Measurements from ENCODE around the gene RNGTT. TPM values are rescaled to one million over a fixed set of nuclear protein-coding genes. Genes with fewer than 3 reads are reported as not detected.
A peak's percentile ranks its signal among the peaks of the same experiment; 100 is the strongest.
"Not testable (repeated sequence)": the region's sequence is repeated elsewhere in the genome, so short reads cannot be mapped to it uniquely, and the experiment has no call there.

Gene RNGTT
- total RNA-seq, 2 donors from 2014 or later: 18.1 to 18.2 TPM

- Mint-ChIP-seq H3K4me3 (no peak overlapping the region), H3K27me3 (ENCODE audit: low read depth) (no peaks in the 10 kb centered on the region), H3K9me3 (peaks cover 2 to 5% of the 10 kb centered on the region in 2 donors), H3K27ac (no peak overlapping the region), H3K36me3 (ENCODE audit: insufficient read depth in 2 of 2) (peaks cover 4 to 13% of the 10 kb centered on the region in 2 donors), H3K4me1 (ENCODE audit: low read depth) (peaks cover 34% of the 10 kb centered on the region)
- DNase-seq (no peak), ATAC-seq (replicated peaks in 1 of 2) (no peak)
These were observed 48.4 kb downstream of the RNGTT start for GRCh38 chr6:88914895-88915598.

GRCh38 chr6:88914180-88914579, 49.2 kb downstream of the RNGTT start:
- Mint-ChIP-seq H3K4me1 (ENCODE audit: low read depth) (peaks cover 42% of the 10 kb centered on the region), H3K27me3 (ENCODE audit: low read depth) (no peaks in the 10 kb centered on the region), H3K4me3 (no peak overlapping the region), H3K9me3 (peaks cover 2 to 5% of the 10 kb centered on the region in 2 donors), H3K27ac (no peak overlapping the region), H3K36me3 (ENCODE audit: insufficient read depth in 2 of 2) (peaks cover 4 to 13% of the 10 kb centered on the region in 2 donors)
- DNase-seq (no peak), ATAC-seq (replicated peaks in 1 of 2) (no peak)

DNA sequence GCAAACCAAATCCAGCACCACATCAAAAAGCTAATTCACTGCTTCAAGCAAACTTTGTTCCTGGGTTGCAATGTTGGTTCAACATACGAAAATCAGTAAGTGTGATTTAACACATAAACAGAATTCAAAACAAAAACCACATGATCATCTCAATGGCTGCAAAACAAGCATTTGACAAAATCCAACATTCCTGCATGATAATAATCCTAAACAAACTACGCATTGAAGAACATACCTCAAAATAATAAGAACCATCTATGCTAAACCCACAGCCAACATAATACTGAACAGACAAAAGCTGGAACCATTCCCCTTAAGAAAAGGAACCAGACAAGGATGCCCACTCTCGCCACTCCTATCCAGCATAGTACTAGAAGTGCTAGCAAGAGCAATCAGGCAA, 49.9 kb downstream of the RNGTT start:
- peaks cover 2 to 5% of the 10 kb centered on the region in 2 donors for H3K9me3 Mint-ChIP-seq
- H3K27ac Mint-ChIP-seq: no peak overlapping the region
- H3K27me3 Mint-ChIP-seq (ENCODE audit: low read depth): no peaks in the 10 kb centered on the region
- H3K4me3 Mint-ChIP-seq: no peak overlapping the region
- DNase-seq: no peak
- no peak for ATAC-seq (replicated peaks in 1 of 2)
- H3K36me3 Mint-ChIP-seq (ENCODE audit: insufficient read depth in 2 of 2): peaks cover 4 to 13% of the 10 kb centered on the region in 2 donors
- H3K4me1 Mint-ChIP-seq (ENCODE audit: low read depth): peaks cover 44% of the 10 kb centered on the region

GRCh38 chr6:88910922-88911778, 52.3 kb downstream of the RNGTT start:
- Mint-ChIP-seq H3K27me3 (ENCODE audit: low read depth) (no peaks in the 10 kb centered on the region), H3K4me3 (no peak overlapping the region), H3K9me3 (peaks cover 2 to 8% of the 10 kb centered on the region in 2 donors), H3K27ac (peak overlapping the region; percentile 26), H3K36me3 (ENCODE audit: insufficient read depth in 2 of 2) (peaks cover 7 to 15% of the 10 kb centered on the region in 2 donors), H3K4me1 (ENCODE audit: low read depth) (peaks cover 32% of the 10 kb centered on the region)
- ATAC-seq (replicated peaks in 1 of 2): no peak
- no peak for DNase-seq

GRCh38 chr6:88908598-88909548, 54.5 kb downstream of the RNGTT start:
- H3K9me3 Mint-ChIP-seq: peaks cover 0 to 5% of the 10 kb centered on the region in 2 donors
- peaks cover 25% of the 10 kb centered on the region for H3K4me1 Mint-ChIP-seq (ENCODE audit: low read depth)
- DNase-seq (no peak), ATAC-seq (replicated peaks in 1 of 2) (no peak)
- H3K4me3 Mint-ChIP-seq: no peak overlapping the region
- no peaks in the 10 kb centered on the region for H3K27me3 Mint-ChIP-seq (ENCODE audit: low read depth)
- peaks cover 5 to 7% of the 10 kb centered on the region in 2 donors for H3K36me3 Mint-ChIP-seq (ENCODE audit: insufficient read depth in 2 of 2)
- H3K27ac Mint-ChIP-seq: no peak overlapping the region

DNA sequence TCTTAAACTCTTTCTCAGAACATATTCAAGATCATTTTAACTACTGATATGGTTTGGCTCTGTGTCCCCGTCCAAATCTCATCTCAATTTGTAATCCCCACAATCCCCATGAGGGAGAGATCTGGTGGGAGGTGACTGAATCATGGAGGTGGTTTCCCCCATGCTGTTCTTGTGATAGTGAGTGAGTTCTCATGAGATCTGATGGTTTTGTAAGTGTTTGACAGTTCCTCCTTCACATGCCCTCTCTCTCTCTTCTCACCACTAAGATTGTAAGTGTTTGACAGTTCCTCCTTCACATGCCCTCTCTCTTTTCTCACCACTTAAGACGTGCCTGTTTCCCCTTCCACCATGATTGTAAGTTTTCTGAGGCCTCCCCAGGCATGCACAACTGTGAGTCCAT, 56.3 kb downstream of the RNGTT start:
- H3K27ac Mint-ChIP-seq; H3K9me3 Mint-ChIP-seq; H3K4me3 Mint-ChIP-seq; H3K27me3 Mint-ChIP-seq (ENCODE audit: low read depth); H3K36me3 Mint-ChIP-seq (ENCODE audit: insufficient read depth in 2 of 2); ATAC-seq (replicated peaks in 1 of 2); DNase-seq: not testable (repeated sequence)
- H3K4me1 Mint-ChIP-seq (ENCODE audit: low read depth): peaks cover 19% of the 10 kb centered on the region

- Mint-ChIP-seq H3K4me3 (no peak overlapping the region), H3K36me3 (ENCODE audit: insufficient read depth in 2 of 2) (peaks cover 1 to 9% of the 10 kb centered on the region in 2 donors), H3K27ac (no peak overlapping the region), H3K4me1 (ENCODE audit: low read depth) (no peaks in the 10 kb centered on the region), H3K27me3 (ENCODE audit: low read depth) (no peaks in the 10 kb centered on the region), H3K9me3 (no peaks in the 10 kb centered on the region)
- DNase-seq (no peak), ATAC-seq (replicated peaks in 1 of 2) (no peak)
These were observed 63.7 kb downstream of the RNGTT start for GRCh38 chr6:88899569-88900316.

DNA sequence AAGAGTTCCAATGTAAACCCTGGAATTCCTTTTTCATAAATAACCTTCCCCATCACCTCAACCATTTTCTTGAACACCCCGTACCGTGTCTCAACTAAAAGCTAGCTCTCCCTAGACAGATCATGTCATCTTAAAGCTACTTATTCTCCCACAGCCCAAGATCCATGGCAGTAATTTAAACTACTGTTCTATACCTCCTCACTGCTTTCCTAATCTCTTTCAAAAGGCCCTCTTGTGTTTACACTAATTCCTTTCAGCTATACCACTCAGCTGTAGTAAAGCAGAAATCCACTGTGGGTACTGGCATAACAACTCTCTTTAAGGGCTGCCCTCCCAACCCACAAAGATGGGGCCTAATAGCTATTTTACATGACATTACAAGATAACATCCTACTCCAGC, 67.5 kb downstream of the RNGTT start:
- peaks cover 0 to 5% of the 10 kb centered on the region in 2 donors for H3K36me3 Mint-ChIP-seq (ENCODE audit: insufficient read depth in 2 of 2)
- H3K9me3 Mint-ChIP-seq: no peaks in the 10 kb centered on the region
- H3K27ac Mint-ChIP-seq: no peak overlapping the region
- DNase-seq (no peak), ATAC-seq (replicated peaks in 1 of 2) (no peak)
- H3K27me3 Mint-ChIP-seq (ENCODE audit: low read depth): no peaks in the 10 kb centered on the region
- no peaks in the 10 kb centered on the region for H3K4me1 Mint-ChIP-seq (ENCODE audit: low read depth)
- no peak overlapping the region for H3K4me3 Mint-ChIP-seq

GRCh38 chr6:88890860-88891845, 72.3 kb downstream of the RNGTT start:
- Mint-ChIP-seq H3K27me3 (ENCODE audit: low read depth) (no peaks in the 10 kb centered on the region), H3K4me1 (ENCODE audit: low read depth) (no peaks in the 10 kb centered on the region), H3K36me3 (ENCODE audit: insufficient read depth in 2 of 2) (peaks cover 1 to 9% of the 10 kb centered on the region in 2 donors), H3K27ac (no peak overlapping the region), H3K4me3 (no peak overlapping the region), H3K9me3 (no peaks in the 10 kb centered on the region)
- DNase-seq (no peak), ATAC-seq (replicated peaks in 1 of 2) (no peak)

- Mint-ChIP-seq H3K4me1 (ENCODE audit: low read depth) (no peaks in the 10 kb centered on the region), H3K27me3 (ENCODE audit: low read depth) (no peaks in the 10 kb centered on the region), H3K36me3 (ENCODE audit: insufficient read depth in 2 of 2) (peaks cover 3 to 16% of the 10 kb centered on the region in 2 donors), H3K27ac (no peak overlapping the region), H3K4me3 (no peak overlapping the region), H3K9me3 (no peaks in the 10 kb centered on the region)
- DNase-seq (no peak), ATAC-seq (replicated peaks in 1 of 2) (no peak)
These were observed 73.0 kb downstream of the RNGTT start for GRCh38 chr6:88890394-88890793.

DNA sequence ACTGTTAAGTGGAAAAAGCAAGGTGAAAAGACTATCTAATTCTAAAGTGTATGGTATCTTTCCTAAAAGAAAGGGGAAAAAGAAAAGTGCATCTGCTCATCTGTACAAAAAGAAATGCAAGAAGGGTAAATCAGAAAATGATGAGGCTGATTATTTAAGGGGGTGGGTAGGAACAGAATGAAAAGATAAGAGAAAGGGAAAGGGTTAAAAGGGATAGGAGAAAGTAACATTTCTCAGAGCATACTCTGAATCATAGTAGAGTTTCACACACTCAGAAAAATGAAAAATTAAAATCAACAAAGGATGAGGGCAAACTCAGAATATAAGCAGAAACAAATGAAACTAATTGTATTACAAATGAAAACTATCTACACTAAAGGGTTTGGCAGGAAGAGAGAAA, 79.1 kb downstream of the RNGTT start:
- Mint-ChIP-seq H3K27ac (peak overlapping the region; percentile 44), H3K9me3 (no peaks in the 10 kb centered on the region), H3K4me3 (no peak overlapping the region), H3K4me1 (ENCODE audit: low read depth) (peaks cover 9% of the 10 kb centered on the region), H3K36me3 (ENCODE audit: insufficient read depth in 2 of 2) (peaks cover 3 to 16% of the 10 kb centered on the region in 2 donors), H3K27me3 (ENCODE audit: low read depth) (no peaks in the 10 kb centered on the region)
- no peak for DNase-seq
- no peak for ATAC-seq (replicated peaks in 1 of 2)

Data from activated T-cell treated with anti-CD3 and anti-CD28 coated beads, Interleukin-2, amount 50 U/mL, for 72 hours (primary cell).